GM21526 (cell line): ENCODE results near the gene PDE7B.
"Not testable (repeated sequence)": the region's sequence is repeated elsewhere in the genome, so short reads cannot be mapped to it uniquely, and the experiment has no call there.

Source experiments
- ATAC-seq: cut with Tn5 transposase; IDR thresholded peaks from one replicate; pipeline ENCODE4 v1.9.1; 2021; ENCODE audit warnings: moderate library complexity; ENCODE audit not compliant: unreplicated experiment, low FRiP score

PDE7B gene

GRCh38 chr6:136134751-136135150 lies 283.2 kb downstream of the PDE7B start:
- ATAC-seq, result no peak

GRCh38 chr6:136136274-136136673 lies 284.8 kb downstream of the PDE7B start:
- no peak for ATAC-seq

GRCh38 chr6:136137008-136137692 lies 285.6 kb downstream of the PDE7B start:
- ATAC-seq, result no peak

GRCh38 chr6:136137739-136138402 lies 286.4 kb downstream of the PDE7B start:
- no peak for ATAC-seq

- ATAC-seq, result not testable (repeated sequence)
Measured at GRCh38 chr6:136139111-136139510, 287.6 kb downstream of the PDE7B start.

- no peak for ATAC-seq
Measured at GRCh38 chr6:136144251-136145023, 292.9 kb downstream of the PDE7B start.

- ATAC-seq, result no peak
Measured at GRCh38 chr6:136146130-136146529, 294.6 kb downstream of the PDE7B start.

GRCh38 chr6:136147342-136147741 lies 295.8 kb downstream of the PDE7B start:
- ATAC-seq, result no peak

GRCh38 chr6:136148051-136148450 lies 296.6 kb downstream of the PDE7B start:
- ATAC-seq, result no peak

- ATAC-seq, result no peak
Measured at GRCh38 chr6:136148523-136148922, 297.0 kb downstream of the PDE7B start.

- ATAC-seq, result no peak
Measured at GRCh38 chr6:136149311-136149710, 297.8 kb downstream of the PDE7B start.

- ATAC-seq, result no peak
Measured at GRCh38 chr6:136150961-136151360, 299.5 kb downstream of the PDE7B start.

- ATAC-seq, result no peak
Measured at GRCh38 chr6:136153707-136154375, 302.3 kb downstream of the PDE7B start.

GRCh38 chr6:136155191-136155590 lies 303.7 kb downstream of the PDE7B start:
- ATAC-seq, result no peak

GRCh38 chr6:136157743-136158142 lies 306.2 kb downstream of the PDE7B start:
- no peak for ATAC-seq

GRCh38 chr6:136158387-136158821 lies 306.9 kb downstream of the PDE7B start:
- ATAC-seq, result no peak

- ATAC-seq, result no peak
Measured at GRCh38 chr6:136158971-136159370, 307.5 kb downstream of the PDE7B start.

- no peak for ATAC-seq
Measured at GRCh38 chr6:136160250-136160649, 308.7 kb downstream of the PDE7B start.

GRCh38 chr6:136161950-136162349 lies 310.4 kb downstream of the PDE7B start:
- no peak for ATAC-seq

GRCh38 chr6:136163260-136163659 lies 311.8 kb downstream of the PDE7B start:
- ATAC-seq, result no peak

GRCh38 chr6:136166815-136167214 lies 315.3 kb downstream of the PDE7B start:
- ATAC-seq, result no peak
